Measurements from ENCODE around the gene ALDH1B1.

ALDH1B1 gene

DNA sequence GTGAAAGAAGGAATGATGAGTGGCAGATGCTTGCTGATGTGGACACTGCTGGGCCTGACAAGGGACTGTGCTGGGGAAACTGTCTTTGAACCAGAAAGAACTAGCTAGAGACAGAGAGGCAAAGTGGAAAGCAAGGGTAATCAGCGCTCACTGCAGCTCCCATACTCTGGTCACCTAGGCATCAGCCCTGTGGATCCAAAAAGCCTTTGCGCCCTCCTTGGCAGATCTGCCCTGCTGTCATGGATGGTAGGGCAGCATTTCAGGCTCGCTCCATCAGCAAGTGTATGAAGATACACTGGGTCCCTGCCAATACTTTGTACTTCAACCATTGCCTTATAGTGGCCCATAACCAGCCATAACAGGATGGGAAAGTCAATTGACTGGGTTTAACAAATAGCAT lies 6.6 kb upstream of the ALDH1B1 start:
- in situ Hi-C loops (cut with HindIII; ENCODE audit: low sequenced_read_pairs), result loop anchor here (25.0 kb wide), 1 partner anchor 649 kb away; no protein-coding TSS in a partner anchor
- no peak for DNase-seq (ENCODE audit: low read depth)
- H3K4me3 ChIP-seq (ENCODE audit: low read depth, low read length), result no peak overlapping the region
- TF ChIP-seq, protein P1, sequence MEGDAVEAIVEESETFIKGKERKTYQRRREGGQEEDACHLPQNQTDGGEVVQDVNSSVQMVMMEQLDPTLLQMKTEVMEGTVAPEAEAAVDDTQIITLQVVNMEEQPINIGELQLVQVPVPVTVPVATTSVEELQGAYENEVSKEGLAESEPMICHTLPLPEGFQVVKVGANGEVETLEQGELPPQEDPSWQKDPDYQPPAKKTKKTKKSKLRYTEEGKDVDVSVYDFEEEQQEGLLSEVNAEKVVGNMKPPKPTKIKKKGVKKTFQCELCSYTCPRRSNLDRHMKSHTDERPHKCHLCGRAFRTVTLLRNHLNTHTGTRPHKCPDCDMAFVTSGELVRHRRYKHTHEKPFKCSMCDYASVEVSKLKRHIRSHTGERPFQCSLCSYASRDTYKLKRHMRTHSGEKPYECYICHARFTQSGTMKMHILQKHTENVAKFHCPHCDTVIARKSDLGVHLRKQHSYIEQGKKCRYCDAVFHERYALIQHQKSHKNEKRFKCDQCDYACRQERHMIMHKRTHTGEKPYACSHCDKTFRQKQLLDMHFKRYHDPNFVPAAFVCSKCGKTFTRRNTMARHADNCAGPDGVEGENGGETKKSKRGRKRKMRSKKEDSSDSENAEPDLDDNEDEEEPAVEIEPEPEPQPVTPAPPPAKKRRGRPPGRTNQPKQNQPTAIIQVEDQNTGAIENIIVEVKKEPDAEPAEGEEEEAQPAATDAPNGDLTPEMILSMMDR (IDR thresholded peaks at IDR 0.05; ENCODE audit: low read depth, low read length, missing control alignments), result no peak

- in situ Hi-C loops (cut with HindIII; ENCODE audit: low sequenced_read_pairs), result loop anchor here (25.0 kb wide), 1 partner anchor 649 kb away; no protein-coding TSS in a partner anchor
- TF ChIP-seq, protein P1 (IDR thresholded peaks at IDR 0.05; ENCODE audit: low read depth, low read length, missing control alignments), result no peak
- no peak for DNase-seq (ENCODE audit: low read depth)
These were observed 6.1 kb upstream of the ALDH1B1 start for GRCh38 chr9:38386319-38386895.

GRCh38 chr9:38387066-38387465 lies 5.4 kb upstream of the ALDH1B1 start:
- H3K4me3 ChIP-seq (ENCODE audit: low read depth, low read length), result no peak overlapping the region
- in situ Hi-C loops (cut with HindIII; ENCODE audit: low sequenced_read_pairs), result loop anchor here (25.0 kb wide), 1 partner anchor 650 kb away; no protein-coding TSS in a partner anchor
- no peak for DNase-seq (ENCODE audit: low read depth)
- TF ChIP-seq, protein P1 (IDR thresholded peaks at IDR 0.05; ENCODE audit: low read depth, low read length, missing control alignments), result no peak

More at GRCh38 chr9:38386319-38386895, 6.1 kb upstream of the ALDH1B1 start:
- no peak overlapping the region for H3K4me3 ChIP-seq (ENCODE audit: low read depth, low read length)

DNA sequence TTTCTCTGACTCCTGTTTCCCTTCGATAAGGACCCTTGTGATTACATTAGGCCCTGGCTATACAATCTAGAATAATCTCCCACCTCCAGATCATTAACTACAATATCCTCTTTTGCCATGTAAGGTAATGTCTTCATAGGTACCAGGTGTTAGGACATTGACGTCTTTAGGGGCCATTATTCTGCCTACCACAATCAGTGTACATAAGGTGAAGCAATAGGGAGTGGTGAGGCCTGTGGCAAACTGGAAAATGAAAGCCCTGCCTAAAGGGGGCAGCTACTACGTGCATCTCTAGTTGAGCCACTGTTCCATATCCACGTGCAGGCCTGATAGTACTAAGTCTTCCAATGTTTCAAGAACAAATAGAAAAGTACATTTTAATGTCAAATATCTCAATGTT lies 4.8 kb upstream of the ALDH1B1 start:
- no peak for DNase-seq (ENCODE audit: low read depth)
- in situ Hi-C loops (cut with HindIII; ENCODE audit: low sequenced_read_pairs), result loop anchor here (25.0 kb wide), 1 partner anchor 650 kb away; no protein-coding TSS in a partner anchor
- H3K4me3 ChIP-seq (ENCODE audit: low read depth, low read length), result no peak overlapping the region
- TF ChIP-seq, protein P1 (IDR thresholded peaks at IDR 0.05; ENCODE audit: low read depth, low read length, missing control alignments), result no peak

DNA sequence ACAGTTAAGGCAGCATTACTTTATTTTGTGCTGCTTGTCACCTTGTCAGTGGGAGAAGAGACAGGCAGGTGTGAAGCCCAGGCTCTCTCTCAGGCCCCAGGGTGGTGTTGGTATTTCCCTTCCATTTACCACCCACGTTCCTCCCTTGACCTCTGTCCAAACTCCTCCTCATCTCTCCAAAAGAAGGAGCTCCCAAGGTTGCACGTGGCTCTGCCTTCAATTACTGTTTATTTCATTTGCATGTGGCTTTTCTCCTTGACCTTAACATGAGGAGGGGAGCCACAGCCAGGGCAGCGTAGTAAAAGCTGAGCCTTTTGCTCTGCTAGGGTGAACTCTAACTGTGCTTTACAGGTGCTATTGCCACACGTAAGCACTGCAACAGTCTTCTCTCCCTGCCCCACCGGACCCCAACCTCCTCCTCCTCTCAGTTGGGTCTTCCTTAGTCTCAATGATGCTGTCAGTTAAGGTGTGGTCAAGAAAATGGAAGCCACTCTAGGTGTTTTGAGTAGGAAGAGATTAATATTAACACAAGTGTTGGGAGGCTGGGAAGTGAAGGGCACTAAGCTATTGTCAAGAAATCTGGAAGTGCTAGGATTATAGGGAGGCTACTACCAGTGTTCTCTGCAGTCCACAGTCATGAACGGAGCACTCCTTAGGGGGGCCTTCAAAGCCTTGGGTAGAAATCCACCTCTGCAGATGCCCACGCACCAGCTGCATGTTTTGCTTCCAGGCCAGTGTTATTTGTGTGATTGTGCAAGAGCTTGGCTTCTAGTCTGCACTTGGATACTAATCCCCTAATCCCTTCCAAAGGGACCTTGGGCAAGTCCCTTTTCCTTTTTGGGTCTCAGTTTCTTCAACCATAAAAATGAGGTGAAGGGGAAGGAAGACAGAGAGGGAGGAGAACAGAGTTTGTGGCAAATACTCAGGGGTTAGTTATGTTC lies 3.9 kb upstream of the ALDH1B1 start:
- no peak overlapping the region for H3K4me3 ChIP-seq (ENCODE audit: low read depth, low read length)
- in situ Hi-C loops (cut with HindIII; ENCODE audit: low sequenced_read_pairs), result loop anchor here (25.0 kb wide), 1 partner anchor 651 kb away; no protein-coding TSS in a partner anchor
- no peak for DNase-seq (ENCODE audit: low read depth)
- TF ChIP-seq, protein P1 (IDR thresholded peaks at IDR 0.05; ENCODE audit: low read depth, low read length, missing control alignments), result no peak

GRCh38 chr9:38389313-38389712 lies 3.2 kb upstream of the ALDH1B1 start:
- in situ Hi-C loops (cut with HindIII; ENCODE audit: low sequenced_read_pairs), result loop anchor here (25.0 kb wide), 1 partner anchor 652 kb away; no protein-coding TSS in a partner anchor
- TF ChIP-seq, protein P1 (IDR thresholded peaks at IDR 0.05; ENCODE audit: low read depth, low read length, missing control alignments), result no peak
- no peak for DNase-seq (ENCODE audit: low read depth)
- H3K4me3 ChIP-seq (ENCODE audit: low read depth, low read length), result no peak overlapping the region
